Fibroblast of mammary gland (primary cell): ENCODE results near the gene SSRP1.

Source experiments
- DNase-seq: peaks from one replicate; pipeline ENCODE4 v3.0.0-alpha.2; 2010; ENCODE audit warnings: low read depth
- H3K4me3 ChIP-seq: 2 replicates; pipeline ENCODE4 v1.5.1; 2011; ENCODE audit warnings: low read depth, mild to moderate bottlenecking, low read length, moderate library complexity; ENCODE audit not compliant: control insufficient read depth
- TF ChIP-seq, protein P1 (sequence below): conservative IDR thresholded peaks from 2 replicates; pipeline ENCODE4 v1.5.1; 2011; ENCODE audit warnings: low read depth, low read length, inconsistent platforms; ENCODE audit not compliant: control insufficient read depth, insufficient read depth

The SSRP1 gene

DNA sequence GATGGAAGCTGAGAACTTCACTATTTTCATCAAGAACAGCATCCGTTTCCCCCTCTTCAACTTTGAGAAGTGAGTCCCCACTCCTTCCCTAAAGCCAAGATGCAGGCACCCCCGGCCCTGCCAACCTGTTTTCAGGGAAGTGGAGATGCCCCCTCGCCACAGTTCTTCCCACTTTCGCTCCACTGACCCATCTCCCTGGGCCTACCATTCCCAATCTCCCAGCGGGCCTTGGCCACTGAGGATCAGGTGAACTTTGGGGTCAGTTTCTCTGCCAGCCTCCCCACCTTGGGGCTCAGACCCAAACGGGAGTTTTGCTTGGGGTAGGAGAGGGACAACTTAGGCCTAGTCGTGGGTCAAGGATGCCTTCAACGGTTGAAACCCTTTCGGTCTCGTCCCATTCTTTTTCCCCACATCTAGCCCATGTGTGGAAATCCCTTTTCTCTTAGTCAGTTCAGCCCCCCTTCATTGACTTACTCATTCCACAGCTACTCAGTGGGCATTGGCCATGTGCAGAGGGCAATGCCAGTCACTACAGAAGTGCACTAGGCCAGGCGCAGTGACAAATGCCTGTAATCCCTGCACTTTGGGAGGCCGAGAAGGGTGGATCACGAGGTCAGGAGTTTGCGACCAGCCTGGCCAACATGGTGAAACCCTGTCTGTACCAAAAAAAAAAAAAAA is 13.1 kb upstream of the SSRP1 start:
- peak; percentile 17 for DNase-seq
- TF ChIP-seq, protein P1, sequence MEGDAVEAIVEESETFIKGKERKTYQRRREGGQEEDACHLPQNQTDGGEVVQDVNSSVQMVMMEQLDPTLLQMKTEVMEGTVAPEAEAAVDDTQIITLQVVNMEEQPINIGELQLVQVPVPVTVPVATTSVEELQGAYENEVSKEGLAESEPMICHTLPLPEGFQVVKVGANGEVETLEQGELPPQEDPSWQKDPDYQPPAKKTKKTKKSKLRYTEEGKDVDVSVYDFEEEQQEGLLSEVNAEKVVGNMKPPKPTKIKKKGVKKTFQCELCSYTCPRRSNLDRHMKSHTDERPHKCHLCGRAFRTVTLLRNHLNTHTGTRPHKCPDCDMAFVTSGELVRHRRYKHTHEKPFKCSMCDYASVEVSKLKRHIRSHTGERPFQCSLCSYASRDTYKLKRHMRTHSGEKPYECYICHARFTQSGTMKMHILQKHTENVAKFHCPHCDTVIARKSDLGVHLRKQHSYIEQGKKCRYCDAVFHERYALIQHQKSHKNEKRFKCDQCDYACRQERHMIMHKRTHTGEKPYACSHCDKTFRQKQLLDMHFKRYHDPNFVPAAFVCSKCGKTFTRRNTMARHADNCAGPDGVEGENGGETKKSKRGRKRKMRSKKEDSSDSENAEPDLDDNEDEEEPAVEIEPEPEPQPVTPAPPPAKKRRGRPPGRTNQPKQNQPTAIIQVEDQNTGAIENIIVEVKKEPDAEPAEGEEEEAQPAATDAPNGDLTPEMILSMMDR = no peak
- H3K4me3 ChIP-seq = no peak overlapping the region

DNA sequence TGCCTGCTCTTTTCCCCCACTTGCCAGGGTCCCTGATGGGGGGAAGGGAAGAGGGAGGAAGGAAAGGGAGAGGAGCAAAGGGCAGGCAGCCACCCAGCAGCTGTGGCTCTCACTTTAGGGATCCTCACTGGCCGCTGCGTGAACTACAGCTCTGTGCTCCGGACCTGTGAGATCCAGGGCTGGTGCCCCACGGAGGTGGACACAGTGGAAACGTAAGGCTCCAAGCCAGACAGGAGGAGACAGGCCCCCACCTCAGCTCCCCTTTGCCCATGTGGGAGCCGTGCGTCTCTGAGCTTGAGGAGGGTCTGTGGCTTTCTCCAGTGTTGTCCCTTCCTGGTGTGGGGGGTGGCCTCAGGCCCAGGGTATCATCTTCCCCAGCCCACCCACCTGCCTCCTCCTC is 12.4 kb upstream of the SSRP1 start:
- TF ChIP-seq, protein P1 = no peak
- no peak for DNase-seq
- no peak overlapping the region for H3K4me3 ChIP-seq

DNA sequence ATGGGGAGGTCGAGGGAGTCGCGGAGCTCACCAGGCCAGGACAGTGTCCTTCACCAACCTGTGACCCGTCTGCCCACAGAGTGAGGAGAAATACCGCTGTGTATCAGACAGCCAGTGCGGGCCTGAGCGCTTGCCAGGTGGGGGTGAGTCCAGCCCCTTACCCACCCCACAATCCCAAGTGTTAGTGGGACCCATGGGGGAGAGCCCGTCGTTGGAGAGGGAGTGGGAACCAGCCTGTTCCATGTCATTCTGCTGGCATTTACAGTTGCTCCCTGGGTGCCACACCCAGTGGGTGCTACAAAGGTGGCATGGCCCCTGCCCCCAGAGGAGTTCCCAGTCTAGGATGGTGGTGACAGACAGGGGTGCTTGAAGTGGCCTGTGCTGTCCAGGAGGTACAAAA is 11.6 kb upstream of the SSRP1 start:
- no peak for DNase-seq
- TF ChIP-seq, protein P1 = no peak

DNA sequence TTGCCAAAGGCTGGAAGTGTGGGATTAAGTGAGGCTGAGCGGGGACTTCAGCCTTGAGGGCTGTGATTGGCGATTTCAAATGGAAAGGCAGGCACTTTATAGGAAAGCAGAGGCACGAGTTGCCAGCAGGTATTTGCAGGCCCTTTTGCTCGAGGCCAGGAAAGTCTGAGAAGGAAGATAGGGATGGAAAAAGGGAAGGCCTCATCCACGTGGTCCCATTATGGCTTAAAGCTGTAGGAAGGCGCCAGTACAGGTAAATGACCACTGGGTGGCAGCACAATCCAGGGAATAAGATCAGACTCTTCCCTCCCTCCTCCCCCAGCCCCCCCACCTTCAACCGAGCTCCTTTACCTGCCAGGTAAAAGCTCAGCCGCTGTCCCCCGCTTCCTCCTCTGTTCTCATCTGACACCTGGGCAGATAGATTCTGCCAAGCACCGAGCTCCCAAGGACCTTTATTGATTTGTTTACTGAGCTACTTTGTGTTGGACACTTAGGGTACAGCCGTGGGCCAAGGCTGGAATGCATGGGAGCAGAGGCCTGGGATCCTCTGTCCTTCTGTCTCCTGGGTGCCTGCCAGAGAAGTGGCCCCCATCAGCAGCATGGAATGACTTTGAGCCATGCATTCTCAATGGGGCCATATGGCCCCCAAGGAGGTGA is 10.0 kb upstream of the SSRP1 start:
- H3K4me3 ChIP-seq = no peak overlapping the region
- DNase-seq = peak; percentile 71
- TF ChIP-seq, protein P1 = peak; percentile 74

More for the DNA sequence above, 11.6 kb upstream of the SSRP1 start:
- H3K4me3 ChIP-seq = no peak overlapping the region

DNA sequence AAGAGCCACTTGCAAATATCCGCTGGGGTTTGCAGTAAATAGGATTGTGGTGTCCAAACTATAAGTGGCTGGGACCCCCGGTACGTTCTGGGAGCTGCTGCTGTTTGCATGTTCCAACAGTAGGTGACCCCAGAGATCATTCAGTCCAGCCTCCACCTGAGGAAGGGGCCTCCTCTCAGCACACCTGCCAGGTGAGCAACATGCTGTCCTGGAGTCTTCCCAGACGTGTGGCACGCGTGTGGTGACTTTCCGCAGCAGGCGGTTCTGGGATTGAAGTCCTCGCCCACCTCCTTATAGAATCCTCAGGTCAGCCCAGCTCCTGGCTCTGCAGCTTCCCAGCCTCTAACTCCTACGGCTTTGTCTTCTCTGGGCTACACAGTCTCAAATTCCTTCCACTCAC is 9.1 kb upstream of the SSRP1 start:
- TF ChIP-seq, protein P1 = no peak
- DNase-seq = no peak
- H3K4me3 ChIP-seq = no peak overlapping the region

DNA sequence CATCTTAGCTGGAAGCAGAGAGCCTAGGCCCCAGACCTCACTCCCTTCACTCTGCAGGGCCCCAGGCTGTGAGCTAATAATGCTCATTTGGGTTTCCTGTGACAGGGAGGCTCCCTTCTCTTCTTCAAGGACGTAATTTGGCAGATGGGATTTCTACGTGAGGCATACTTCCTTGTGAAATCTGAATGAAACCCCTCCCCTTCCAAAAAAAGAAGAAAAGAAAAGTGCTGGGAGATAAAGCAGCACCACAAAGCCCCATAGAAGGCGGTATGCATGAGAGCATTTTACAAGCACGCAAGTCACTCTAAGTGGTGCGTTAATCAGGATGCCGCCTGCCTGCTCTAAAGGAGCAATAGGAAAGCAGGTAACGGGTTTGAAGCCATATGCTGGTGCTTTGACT is 8.1 kb upstream of the SSRP1 start:
- no peak overlapping the region for H3K4me3 ChIP-seq
- no peak for DNase-seq
- TF ChIP-seq, protein P1 = no peak
